GM12874 (cell line): ENCODE data around the gene RPSA.
A peak's percentile ranks its signal among the peaks of the same experiment; 100 is the strongest.

ENCODE experiments used
- TF ChIP-seq, protein P1 (sequence below): IDR thresholded peaks from 2 replicates; pipeline ENCODE4 v1.5.1; 2011; ENCODE audit warnings: low read depth, mild to moderate bottlenecking, control low read depth, low read length, moderate library complexity; ENCODE audit not compliant: insufficient read depth

RPSA gene

DNA sequence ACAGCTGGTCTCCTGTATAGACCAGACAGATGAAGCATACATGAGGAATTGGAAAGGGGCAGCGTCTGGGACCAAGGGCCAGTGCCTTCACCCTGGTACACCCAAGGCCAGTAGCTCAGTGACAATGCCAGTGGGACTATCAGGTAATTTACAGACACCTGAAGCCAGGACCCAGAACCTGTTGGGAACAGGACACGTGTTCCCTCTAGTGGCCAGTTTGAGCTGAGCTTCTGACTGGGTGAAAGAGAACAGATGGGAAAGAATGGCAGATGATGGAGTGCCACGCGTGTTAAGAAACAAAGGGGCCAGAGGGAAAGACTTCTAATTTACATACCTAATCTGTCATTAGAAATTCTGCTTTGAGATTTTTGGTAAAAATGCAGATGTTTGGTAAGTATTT lies 28.4 kb upstream of the RPSA start:
- TF ChIP-seq, protein P1, sequence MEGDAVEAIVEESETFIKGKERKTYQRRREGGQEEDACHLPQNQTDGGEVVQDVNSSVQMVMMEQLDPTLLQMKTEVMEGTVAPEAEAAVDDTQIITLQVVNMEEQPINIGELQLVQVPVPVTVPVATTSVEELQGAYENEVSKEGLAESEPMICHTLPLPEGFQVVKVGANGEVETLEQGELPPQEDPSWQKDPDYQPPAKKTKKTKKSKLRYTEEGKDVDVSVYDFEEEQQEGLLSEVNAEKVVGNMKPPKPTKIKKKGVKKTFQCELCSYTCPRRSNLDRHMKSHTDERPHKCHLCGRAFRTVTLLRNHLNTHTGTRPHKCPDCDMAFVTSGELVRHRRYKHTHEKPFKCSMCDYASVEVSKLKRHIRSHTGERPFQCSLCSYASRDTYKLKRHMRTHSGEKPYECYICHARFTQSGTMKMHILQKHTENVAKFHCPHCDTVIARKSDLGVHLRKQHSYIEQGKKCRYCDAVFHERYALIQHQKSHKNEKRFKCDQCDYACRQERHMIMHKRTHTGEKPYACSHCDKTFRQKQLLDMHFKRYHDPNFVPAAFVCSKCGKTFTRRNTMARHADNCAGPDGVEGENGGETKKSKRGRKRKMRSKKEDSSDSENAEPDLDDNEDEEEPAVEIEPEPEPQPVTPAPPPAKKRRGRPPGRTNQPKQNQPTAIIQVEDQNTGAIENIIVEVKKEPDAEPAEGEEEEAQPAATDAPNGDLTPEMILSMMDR, result peak; percentile 90

DNA sequence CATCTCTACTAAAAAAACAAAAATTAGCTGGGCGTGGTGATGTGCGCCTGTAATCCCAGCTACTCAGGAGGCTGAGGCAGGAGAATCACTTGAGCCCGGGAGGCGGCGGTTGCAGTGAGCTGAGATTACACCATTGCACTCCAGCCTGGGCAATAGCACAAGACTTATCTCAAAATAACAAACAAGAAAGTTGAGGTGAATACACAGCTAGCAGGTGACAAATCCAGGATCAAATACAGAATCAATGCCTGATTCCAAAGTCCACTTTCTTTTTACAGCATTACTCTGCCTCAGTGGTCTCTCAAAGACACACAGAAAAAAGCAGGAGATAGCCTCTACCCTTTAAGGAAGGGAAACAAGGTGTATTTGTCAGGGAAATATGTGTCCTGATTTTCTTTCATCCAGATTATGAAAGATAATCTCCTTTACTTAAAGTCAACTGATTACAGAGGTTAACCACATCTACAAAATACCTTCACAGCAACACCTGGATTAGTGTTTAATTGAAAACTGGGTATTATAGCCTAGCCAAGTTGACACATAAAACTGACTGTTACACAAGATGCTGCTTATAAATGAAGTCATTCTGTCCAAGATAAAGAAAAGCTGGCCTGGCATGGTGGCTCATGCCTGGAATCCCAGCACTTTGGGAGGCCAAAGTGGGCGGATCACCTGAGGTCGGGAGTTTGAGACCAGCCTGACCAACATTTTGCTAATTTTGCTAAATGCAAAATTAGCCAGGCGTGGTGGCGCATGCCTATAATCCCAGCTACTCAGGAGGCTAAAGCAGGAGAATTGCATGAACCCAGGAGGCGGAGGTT lies 27.4 kb upstream of the RPSA start:
- TF ChIP-seq, protein P1, result no peak

DNA sequence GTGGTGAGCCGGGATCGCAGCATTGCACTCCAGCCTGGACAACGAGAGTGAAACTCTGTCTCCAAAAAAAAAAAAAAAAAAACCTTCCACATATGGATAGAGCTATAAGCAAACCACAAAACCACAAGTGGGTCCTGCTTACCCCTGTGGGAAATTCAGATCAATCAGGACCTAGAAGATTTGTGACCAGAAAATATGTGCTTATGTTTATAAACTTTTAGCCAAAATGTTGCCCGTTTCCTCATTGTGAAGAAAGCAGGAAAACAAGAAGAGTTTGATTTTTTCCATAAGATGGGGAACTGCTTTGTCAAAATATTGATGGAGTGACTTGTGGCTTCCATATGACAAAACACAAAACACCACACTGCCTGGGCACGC lies 26.8 kb upstream of the RPSA start:
- TF ChIP-seq, protein P1, result no peak

DNA sequence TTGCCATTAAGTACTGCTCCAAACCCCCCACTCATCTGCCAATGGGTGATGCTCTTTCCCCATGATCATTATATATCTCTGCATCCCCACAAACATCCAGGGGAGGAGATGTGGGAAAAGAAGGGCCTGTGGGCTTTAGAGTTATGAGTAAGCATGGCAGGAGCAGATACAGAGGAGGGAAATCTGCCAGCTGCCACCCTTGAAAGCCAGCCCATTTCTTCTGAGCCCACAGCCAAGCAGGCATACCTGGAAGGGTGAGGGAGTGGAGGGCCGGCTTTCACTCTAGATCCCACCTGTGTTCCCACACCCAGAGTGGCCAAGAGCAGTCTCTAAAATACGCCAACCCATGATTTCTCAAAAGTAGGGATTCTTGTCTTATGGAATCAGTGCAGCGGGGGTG lies 25.1 kb upstream of the RPSA start:
- TF ChIP-seq, protein P1, result no peak

DNA sequence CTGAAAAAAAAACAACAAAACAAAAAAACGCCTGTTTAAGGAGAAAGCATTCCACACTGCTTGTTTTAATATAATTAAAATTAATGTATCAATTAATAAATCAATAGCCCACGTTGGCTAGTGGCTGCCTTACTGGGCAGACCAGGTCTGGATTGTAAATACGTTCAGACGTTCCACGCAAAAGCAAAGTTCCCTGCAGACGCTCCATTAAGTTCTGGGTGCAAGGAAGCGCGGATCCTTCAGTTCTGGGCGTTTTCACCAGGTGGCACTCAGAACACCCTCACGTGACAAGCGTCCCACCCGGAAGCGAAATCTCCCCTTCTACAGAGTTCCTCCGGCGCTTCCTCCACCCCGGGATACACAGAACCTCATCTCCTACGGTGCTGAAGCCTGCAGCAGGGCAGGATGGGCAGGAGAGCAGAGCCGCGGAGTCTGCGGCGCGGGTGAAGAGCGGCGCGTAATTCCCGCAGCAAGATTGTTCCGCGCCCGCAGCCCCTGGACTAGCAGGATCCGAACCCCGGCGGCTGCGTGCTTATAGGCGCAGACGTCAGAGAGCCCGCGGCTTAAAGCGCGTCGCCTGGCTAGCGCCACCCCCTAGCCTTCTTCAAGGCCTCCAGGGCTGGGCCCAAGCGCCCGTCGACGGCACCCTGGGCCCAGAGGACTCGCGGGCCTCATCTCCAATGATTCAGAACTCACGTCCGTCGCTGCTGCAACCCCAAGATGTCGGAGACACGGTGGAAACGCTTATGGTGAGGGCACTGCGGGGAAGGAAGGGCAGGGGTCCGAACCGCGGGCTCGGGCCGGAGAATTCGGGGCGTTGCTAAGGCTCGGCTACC lies 23.3 kb upstream of the RPSA start, which contains the start of gene SLC25A38:
Gene SLC25A38, plus strand, starts transcription at position 326 of the 836 bp plus-strand sequence. Its CDS starts 355 bp downstream, at position 681.
- TF ChIP-seq, protein P1, result peak; percentile 40

DNA sequence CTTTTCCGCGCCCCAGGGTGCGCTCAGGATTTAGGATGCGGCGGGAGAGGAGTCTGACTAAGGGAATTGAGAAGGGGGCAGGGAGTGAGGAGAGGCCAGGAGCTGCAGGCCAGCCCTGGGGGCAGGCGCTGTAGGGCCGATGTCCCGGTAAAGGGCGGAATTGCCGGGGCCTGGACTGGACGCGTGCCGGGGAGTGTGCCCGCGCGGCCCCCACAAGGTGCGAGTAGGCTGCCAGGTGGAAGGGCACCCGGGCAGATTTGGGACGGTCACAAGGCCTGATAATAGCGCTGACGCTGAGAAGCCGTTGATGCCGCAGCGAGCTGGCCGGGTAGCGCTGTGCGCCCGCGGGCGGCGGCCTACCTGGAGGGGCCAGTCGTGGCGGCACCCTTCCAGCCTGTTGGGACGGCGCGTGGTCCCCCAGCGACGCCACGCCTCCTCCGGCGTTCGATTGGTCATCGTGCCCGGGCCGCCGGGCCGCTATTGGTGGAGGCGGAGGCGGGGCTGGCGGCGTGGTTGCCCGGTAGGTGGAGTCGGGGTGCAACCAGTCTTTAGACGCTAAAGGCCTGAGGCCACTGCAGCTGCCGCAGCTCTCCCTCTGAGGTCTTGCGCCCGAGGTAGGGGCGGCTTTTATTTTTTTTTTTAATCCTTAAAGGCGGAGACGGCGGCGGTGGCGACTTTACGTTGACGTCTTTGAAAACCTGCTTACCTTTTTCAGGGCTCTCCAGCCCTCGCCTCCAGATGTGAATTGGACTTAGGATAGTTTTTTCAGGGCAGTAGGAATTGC lies 22.4 kb upstream of the RPSA start:
- TF ChIP-seq, protein P1, result no peak

DNA sequence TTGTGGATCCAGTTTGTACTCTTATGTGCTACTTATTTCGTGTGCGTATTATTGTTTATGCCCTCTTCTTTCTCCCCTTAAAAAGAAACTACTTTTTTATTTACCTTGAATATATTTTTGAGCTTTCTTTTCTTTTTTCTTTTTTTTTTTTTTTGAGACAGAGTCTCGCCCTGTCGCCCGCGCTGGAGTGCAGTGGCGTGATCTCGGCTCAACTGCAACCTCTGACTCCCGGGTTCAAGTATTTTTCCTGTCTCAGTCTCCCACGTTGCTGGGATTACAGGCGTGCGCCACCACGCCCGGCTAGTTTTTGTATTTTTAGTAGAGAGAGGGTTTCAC lies 21.9 kb upstream of the RPSA start:
- TF ChIP-seq, protein P1, result no peak
